ENCODE results near the gene SMS.

The SMS gene

GRCh38 chrX:21974011-21974385, 33.5 kb downstream of the SMS start:
- Histone ChIP-seq H3K9me2 (replicated peaks; ENCODE audit: insufficient read depth, low read length) (no peaks in the 10 kb centered on the region), H3K9me3 (replicated peaks; ENCODE audit: insufficient read depth, low read length) (no peaks in the 10 kb centered on the region), H3K27me3 (replicated peaks; ENCODE audit: insufficient read depth, low read length) (no peaks in the 10 kb centered on the region), H3K4me3 (ENCODE audit: low read length) (no peak overlapping the region), H3F3A (ENCODE audit: insufficient read depth, low read length) (no peaks in the 10 kb centered on the region), H3K9ac (ENCODE audit: low read length) (no peak overlapping the region), H3K4me1 (ENCODE audit: low read length) (0 out of 2 replicates have a peak, but pooled peaks cover 3% of the 10 kb centered on the region), H4K20me1 (ENCODE audit: insufficient read depth, low read length) (no peaks in the 10 kb centered on the region), H3K36me3 (replicated peaks; ENCODE audit: insufficient read depth, low read length) (no peaks in the 10 kb centered on the region), H3K27ac (ENCODE audit: low read length) (no peak overlapping the region), H2AFZ (ENCODE audit: low read length) (no peak overlapping the region), H3K4me2 (ENCODE audit: low read depth, low read length) (no peak overlapping the region), H3K79me2 (ENCODE audit: low read length) (no peaks in the 10 kb centered on the region)
- DNase-seq: no peak
- TF ChIP-seq EZH2 (optimal IDR thresholded peaks at IDR 0.05; ENCODE audit: low read depth, low read length) (no peak), EZH2phosphoT487 (IDR thresholded peaks at IDR 0.05; ENCODE audit: low read length) (no peak), CTCF (IDR thresholded peaks at IDR 0.05; ENCODE audit: low read length) (no peak)

DNA sequence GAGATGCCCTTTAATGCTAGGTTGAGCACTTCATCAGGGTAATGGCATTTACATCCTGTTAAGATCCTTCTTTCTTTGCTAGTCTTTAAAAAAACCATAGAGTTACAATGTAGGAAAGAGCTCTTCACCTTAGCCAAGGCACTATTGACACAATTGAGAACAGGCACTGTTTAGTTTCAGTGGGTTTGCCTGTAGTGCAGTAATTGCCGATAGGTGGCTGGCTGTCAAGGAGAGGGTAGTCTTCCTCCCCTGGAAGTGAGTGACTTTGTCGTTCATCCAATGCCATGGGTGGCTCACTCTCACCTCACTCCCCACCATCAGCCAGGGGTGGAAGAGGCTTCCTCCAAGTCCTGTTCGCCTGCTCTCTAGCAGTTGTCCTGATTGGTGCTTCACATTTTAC, 34.7 kb downstream of the SMS start:
- H3K4me1 ChIP-seq (ENCODE audit: low read length): 0 out of 2 replicates have a peak, but pooled peaks cover 3% of the 10 kb centered on the region
- H3F3A ChIP-seq (ENCODE audit: insufficient read depth, low read length): no peaks in the 10 kb centered on the region
- H3K4me2 ChIP-seq (ENCODE audit: low read depth, low read length): no peak overlapping the region
- no peak for TF ChIP-seq EZH2 (optimal IDR thresholded peaks at IDR 0.05; ENCODE audit: low read depth, low read length)
- no peak for TF ChIP-seq EZH2phosphoT487 (IDR thresholded peaks at IDR 0.05; ENCODE audit: low read length)
- TF ChIP-seq CTCF (IDR thresholded peaks at IDR 0.05; ENCODE audit: low read length): no peak
- H3K4me3 ChIP-seq (ENCODE audit: low read length): no peak overlapping the region
- H3K9me2 ChIP-seq (replicated peaks; ENCODE audit: insufficient read depth, low read length): no peaks in the 10 kb centered on the region
- DNase-seq: no peak
- H2AFZ ChIP-seq (ENCODE audit: low read length): no peak overlapping the region
- H3K9me3 ChIP-seq (replicated peaks; ENCODE audit: insufficient read depth, low read length): no peaks in the 10 kb centered on the region
- no peak overlapping the region for H3K27ac ChIP-seq (ENCODE audit: low read length)
- H4K20me1 ChIP-seq (ENCODE audit: insufficient read depth, low read length): no peaks in the 10 kb centered on the region
- no peak overlapping the region for H3K9ac ChIP-seq (ENCODE audit: low read length)
- no peaks in the 10 kb centered on the region for H3K79me2 ChIP-seq (ENCODE audit: low read length)
- H3K36me3 ChIP-seq (replicated peaks; ENCODE audit: insufficient read depth, low read length): no peaks in the 10 kb centered on the region
- H3K27me3 ChIP-seq (replicated peaks; ENCODE audit: insufficient read depth, low read length): no peaks in the 10 kb centered on the region

DNA sequence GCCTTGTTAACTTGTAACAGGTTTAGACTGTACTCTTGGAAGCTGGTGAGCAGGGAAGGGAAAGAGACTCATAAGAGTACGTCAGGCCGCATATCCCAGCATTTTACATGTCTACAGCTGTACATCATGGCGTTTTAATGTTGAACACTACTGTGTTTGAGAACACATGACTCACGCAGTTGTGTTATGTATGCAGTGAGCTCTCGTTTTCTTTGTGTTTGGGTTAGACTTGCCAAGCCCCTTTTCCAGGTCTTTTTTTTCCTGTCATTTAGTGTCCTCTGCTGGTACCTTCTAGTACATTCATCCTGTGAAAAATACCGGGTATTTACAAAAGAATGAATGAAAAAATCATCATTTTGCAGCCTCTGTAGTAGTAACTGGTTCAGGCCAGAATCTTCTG, 35.3 kb downstream of the SMS start:
- no peaks in the 10 kb centered on the region for H3K79me2 ChIP-seq (ENCODE audit: low read length)
- TF ChIP-seq EZH2 (optimal IDR thresholded peaks at IDR 0.05; ENCODE audit: low read depth, low read length): no peak
- no peak for TF ChIP-seq EZH2phosphoT487 (IDR thresholded peaks at IDR 0.05; ENCODE audit: low read length)
- H3K9me3 ChIP-seq (replicated peaks; ENCODE audit: insufficient read depth, low read length): no peaks in the 10 kb centered on the region
- H3K36me3 ChIP-seq (replicated peaks; ENCODE audit: insufficient read depth, low read length): no peaks in the 10 kb centered on the region
- H3K9ac ChIP-seq (ENCODE audit: low read length): no peak overlapping the region
- no peaks in the 10 kb centered on the region for H3F3A ChIP-seq (ENCODE audit: insufficient read depth, low read length)
- H3K9me2 ChIP-seq (replicated peaks; ENCODE audit: insufficient read depth, low read length): no peaks in the 10 kb centered on the region
- H3K4me1 ChIP-seq (ENCODE audit: low read length): 0 out of 2 replicates have a peak, but pooled peaks cover 3% of the 10 kb centered on the region
- DNase-seq: no peak
- no peak overlapping the region for H3K27ac ChIP-seq (ENCODE audit: low read length)
- no peak overlapping the region for H2AFZ ChIP-seq (ENCODE audit: low read length)
- no peaks in the 10 kb centered on the region for H3K27me3 ChIP-seq (replicated peaks; ENCODE audit: insufficient read depth, low read length)
- H3K4me3 ChIP-seq (ENCODE audit: low read length): no peak overlapping the region
- H3K4me2 ChIP-seq (ENCODE audit: low read depth, low read length): no peak overlapping the region
- no peaks in the 10 kb centered on the region for H4K20me1 ChIP-seq (ENCODE audit: insufficient read depth, low read length)

DNA sequence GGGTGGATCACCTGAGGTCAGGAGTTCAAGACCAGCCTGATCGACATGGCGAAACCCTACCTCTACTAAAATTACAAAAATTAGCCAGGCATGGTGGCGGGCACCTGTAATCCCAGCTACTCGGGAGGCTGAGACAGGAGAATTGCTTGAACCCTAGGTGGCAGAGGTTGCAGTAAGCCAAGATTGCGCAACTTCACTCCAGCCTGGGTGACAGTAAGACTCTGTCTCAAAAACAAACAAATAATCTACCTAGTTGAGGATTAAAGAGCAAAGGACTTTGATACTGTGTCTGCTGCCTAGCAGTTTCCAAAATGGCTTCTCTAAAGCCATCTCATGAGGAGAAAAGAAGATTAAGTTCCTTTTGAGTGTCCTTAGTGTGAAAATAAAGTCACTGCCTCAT, 37.8 kb downstream of the SMS start:
- Histone ChIP-seq H3K27ac (ENCODE audit: low read length) (no peak overlapping the region), H3K4me2 (ENCODE audit: low read depth, low read length) (no peak overlapping the region), H3K36me3 (replicated peaks; ENCODE audit: insufficient read depth, low read length) (no peaks in the 10 kb centered on the region), H3F3A (ENCODE audit: insufficient read depth, low read length) (no peaks in the 10 kb centered on the region), H3K4me1 (ENCODE audit: low read length) (0 out of 2 replicates have a peak, but pooled peaks cover 3% of the 10 kb centered on the region), H3K79me2 (ENCODE audit: low read length) (no peaks in the 10 kb centered on the region), H3K4me3 (ENCODE audit: low read length) (no peak overlapping the region), H4K20me1 (ENCODE audit: insufficient read depth, low read length) (no peaks in the 10 kb centered on the region), H3K27me3 (replicated peaks; ENCODE audit: insufficient read depth, low read length) (no peaks in the 10 kb centered on the region), H3K9ac (ENCODE audit: low read length) (no peak overlapping the region), H3K9me2 (replicated peaks; ENCODE audit: insufficient read depth, low read length) (no peaks in the 10 kb centered on the region), H3K9me3 (replicated peaks; ENCODE audit: insufficient read depth, low read length) (no peaks in the 10 kb centered on the region), H2AFZ (ENCODE audit: low read length) (no peak overlapping the region)
- no peak for DNase-seq
- TF ChIP-seq EZH2 (optimal IDR thresholded peaks at IDR 0.05; ENCODE audit: low read depth, low read length) (no peak), EZH2phosphoT487 (IDR thresholded peaks at IDR 0.05; ENCODE audit: low read length) (no peak), CTCF (IDR thresholded peaks at IDR 0.05; ENCODE audit: low read length) (no peak)
